Type B pancreatic cell (in vitro differentiated cells): ENCODE measurements around the gene BATF. TPM values are rescaled to one million over a fixed set of nuclear protein-coding genes. Genes with fewer than 3 reads are reported as not detected.
"Not testable (repeated sequence)": the region's sequence is repeated elsewhere in the genome, so short reads cannot be mapped to it uniquely, and the experiment has no call there.

ENCODE experiments used
- DNase-seq: peaks from one replicate; pipeline ENCODE4 v3.0.0; 2021; ENCODE audit warnings: mixed read lengths; ENCODE audit not compliant: unreplicated experiment; ENCODE audit errors: extremely low spot score
- H3K27ac Mint-ChIP-seq: 2 replicates; pipeline ENCODE4 v1.8.0; 2021; ENCODE audit warnings: mild to moderate bottlenecking, mixed read lengths
- H3K27me3 Mint-ChIP-seq: 2 replicates; pipeline ENCODE4 v1.8.0; 2021; ENCODE audit warnings: mixed read lengths
- H3K36me3 Mint-ChIP-seq: 2 replicates; pipeline ENCODE4 v1.8.0; 2021; ENCODE audit warnings: mixed read lengths
- H3K4me1 Mint-ChIP-seq: one replicate; pipeline ENCODE4 v1.8.0; 2021; ENCODE audit warnings: mixed read lengths; ENCODE audit not compliant: unreplicated experiment
- H3K4me3 Mint-ChIP-seq: 2 replicates; pipeline ENCODE4 v1.8.0; 2021; ENCODE audit warnings: mild to moderate bottlenecking, mixed read lengths
- H3K9me3 Mint-ChIP-seq: 2 replicates; pipeline ENCODE4 v1.8.0; 2021; ENCODE audit warnings: mixed read lengths
- long read RNA-seq: library from polyadenylated mRNA; unstranded; transcript quantifications from one replicate; pipeline ENCODE4 v2.0.0, GENCODE V29; 2020
- total RNA-seq: library from RNA; stranded (reverse); gene quantifications from 2 replicates; pipeline ENCODE4 v1.2.1, GENCODE V29; 2021; ENCODE audit warnings: low replicate concordance
- TF ChIP-seq, protein P1 (sequence below): fragments of 200-600 bp; sonication (generic); conservative IDR thresholded peaks from 2 replicates; pipeline ENCODE4 v1.5.0; 2021; ENCODE audit warnings: antibody characterized with exemption, mild to moderate bottlenecking

Gene BATF, protein sequence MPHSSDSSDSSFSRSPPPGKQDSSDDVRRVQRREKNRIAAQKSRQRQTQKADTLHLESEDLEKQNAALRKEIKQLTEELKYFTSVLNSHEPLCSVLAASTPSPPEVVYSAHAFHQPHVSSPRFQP
- 2.2 and 2.6 TPM in 2 replicates for total RNA-seq
- long read RNA-seq, partial matches to known transcripts: 0 of 3 reads
- long read RNA-seq, other reads (novel, unspliced or antisense): 0 of 3 reads

DNA sequence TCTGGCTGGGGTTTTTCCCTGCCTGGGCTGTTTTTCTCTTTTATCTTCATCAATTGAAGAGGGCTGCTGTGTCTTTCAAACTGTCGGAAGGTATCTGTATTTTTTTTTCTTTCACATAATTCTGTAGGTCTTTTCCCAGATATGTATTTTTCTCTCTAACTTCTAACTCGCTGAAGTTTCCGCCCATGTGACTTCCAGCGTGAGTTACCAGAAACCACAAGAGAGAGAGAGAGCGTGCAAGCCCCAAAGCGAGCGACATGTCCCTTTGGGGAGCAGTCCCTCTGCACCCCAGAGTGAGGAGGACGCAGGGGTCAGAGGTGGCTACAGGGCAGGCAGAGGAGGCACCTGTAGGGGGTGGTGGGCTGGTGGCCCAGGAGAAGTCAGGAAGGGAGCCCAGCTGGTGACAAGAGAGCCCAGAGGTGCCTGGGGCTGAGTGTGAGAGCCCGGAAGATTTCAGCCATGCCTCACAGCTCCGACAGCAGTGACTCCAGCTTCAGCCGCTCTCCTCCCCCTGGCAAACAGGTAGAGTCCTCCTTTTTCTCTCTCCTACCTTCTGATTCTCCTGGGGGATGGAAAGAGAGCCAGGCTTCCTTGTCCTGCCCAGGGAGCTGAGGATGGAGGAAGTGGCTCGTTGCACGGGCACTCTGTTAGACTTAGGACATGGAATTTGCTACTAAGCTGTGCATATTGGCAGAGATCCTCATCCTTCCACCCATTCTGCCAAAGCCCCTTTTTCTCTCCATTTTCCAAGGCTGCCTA, at the start of gene BATF:
TSS of gene BATF (plus strand) at position 246 of the 759 bp plus-strand sequence. CDS start at position 460, 214 bp downstream.
- peaks cover 5% of the 10 kb centered on the region for H3K9me3 Mint-ChIP-seq
- peaks cover 9% of the 10 kb centered on the region for H3K4me1 Mint-ChIP-seq
- peak within 1 kb of the TSS; percentile 56 for H3K4me3 Mint-ChIP-seq
- peak within 1 kb of the TSS; percentile 88 for H3K27ac Mint-ChIP-seq
- DNase-seq: no peak
- no peaks in the 10 kb centered on the region for H3K36me3 Mint-ChIP-seq
- peaks cover 3% of the 10 kb centered on the region for H3K27me3 Mint-ChIP-seq
- TF ChIP-seq, protein P1, sequence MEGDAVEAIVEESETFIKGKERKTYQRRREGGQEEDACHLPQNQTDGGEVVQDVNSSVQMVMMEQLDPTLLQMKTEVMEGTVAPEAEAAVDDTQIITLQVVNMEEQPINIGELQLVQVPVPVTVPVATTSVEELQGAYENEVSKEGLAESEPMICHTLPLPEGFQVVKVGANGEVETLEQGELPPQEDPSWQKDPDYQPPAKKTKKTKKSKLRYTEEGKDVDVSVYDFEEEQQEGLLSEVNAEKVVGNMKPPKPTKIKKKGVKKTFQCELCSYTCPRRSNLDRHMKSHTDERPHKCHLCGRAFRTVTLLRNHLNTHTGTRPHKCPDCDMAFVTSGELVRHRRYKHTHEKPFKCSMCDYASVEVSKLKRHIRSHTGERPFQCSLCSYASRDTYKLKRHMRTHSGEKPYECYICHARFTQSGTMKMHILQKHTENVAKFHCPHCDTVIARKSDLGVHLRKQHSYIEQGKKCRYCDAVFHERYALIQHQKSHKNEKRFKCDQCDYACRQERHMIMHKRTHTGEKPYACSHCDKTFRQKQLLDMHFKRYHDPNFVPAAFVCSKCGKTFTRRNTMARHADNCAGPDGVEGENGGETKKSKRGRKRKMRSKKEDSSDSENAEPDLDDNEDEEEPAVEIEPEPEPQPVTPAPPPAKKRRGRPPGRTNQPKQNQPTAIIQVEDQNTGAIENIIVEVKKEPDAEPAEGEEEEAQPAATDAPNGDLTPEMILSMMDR: no peak

- Mint-ChIP-seq H3K36me3 (peaks cover 14% of the 10 kb centered on the region), H3K27ac (peak overlapping the region; percentile 73)
- H3K4me1 Mint-ChIP-seq, H3K27me3 Mint-ChIP-seq, H3K4me3 Mint-ChIP-seq, DNase-seq, H3K9me3 Mint-ChIP-seq: not testable (repeated sequence)
Measured at GRCh38 chr14:75474127-75474526, 48.1 kb upstream of the BATF start.

DNA sequence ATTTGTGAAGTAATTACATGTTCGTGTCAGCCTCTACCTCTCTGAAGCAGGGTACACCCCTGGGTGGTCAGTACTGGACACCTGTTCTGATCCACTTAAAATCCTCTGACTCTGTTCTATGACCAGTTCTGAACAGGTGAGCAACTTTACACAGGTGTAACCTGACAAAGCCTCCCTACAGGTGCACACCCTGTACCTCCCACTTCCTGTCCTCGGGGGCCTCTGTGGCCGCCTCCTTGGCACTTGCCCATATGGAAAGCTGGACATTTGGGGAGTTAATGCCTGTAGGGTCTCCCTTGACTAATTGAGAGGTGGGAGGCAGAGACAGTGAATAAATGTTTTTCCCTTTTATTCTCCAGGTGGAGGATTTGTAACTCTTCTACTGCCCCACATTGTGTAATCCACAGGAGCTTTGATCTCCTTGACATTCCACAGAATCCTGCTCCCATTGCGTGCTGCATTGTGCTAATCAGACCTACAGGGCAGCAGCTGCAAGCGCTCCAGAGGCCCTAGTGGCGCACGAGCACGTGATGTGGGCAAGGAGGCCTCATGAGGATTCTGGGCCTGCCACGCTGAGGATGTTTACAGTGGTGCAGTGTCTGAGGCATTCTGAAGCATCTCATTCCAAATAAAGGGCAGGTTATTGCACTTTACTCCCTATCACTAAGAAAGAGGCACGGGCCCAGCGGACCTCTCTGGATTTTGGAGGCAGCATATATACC, 45.8 kb upstream of the BATF start:
- H3K9me3 Mint-ChIP-seq: no peaks in the 10 kb centered on the region
- peaks cover 12% of the 10 kb centered on the region for H3K4me1 Mint-ChIP-seq
- H3K36me3 Mint-ChIP-seq: peaks cover 11% of the 10 kb centered on the region
- H3K27me3 Mint-ChIP-seq: no peaks in the 10 kb centered on the region
- H3K4me3 Mint-ChIP-seq: no peak overlapping the region
- H3K27ac Mint-ChIP-seq: peak overlapping the region; percentile 18
- TF ChIP-seq, protein P1: no peak
- DNase-seq: no peak

DNA sequence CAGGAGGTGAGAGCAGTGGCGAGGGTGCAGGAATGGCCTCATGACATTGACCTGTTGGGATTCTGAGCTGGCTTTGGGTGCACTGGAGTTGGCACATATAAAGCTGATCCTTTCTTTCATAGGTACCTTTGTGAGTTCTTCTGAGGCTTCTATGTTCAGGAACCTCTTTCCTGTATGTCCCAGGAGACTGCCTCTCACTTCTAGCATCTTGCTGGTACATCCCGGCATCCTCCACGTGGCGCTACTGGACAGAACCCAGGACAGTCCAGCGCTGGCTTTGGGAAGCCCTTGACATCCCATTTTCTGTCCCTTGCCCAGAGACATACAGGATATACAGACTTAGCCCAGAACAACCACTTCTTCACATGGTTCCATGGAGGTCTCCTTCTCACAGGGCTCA, 44.4 kb upstream of the BATF start:
- Mint-ChIP-seq H3K27me3 (no peaks in the 10 kb centered on the region), H3K4me3 (no peak overlapping the region), H3K9me3 (no peaks in the 10 kb centered on the region), H3K4me1 (peaks cover 12% of the 10 kb centered on the region), H3K36me3 (peaks cover 4% of the 10 kb centered on the region), H3K27ac (no peak overlapping the region)
- no peak for DNase-seq
- TF ChIP-seq, protein P1: no peak

DNA sequence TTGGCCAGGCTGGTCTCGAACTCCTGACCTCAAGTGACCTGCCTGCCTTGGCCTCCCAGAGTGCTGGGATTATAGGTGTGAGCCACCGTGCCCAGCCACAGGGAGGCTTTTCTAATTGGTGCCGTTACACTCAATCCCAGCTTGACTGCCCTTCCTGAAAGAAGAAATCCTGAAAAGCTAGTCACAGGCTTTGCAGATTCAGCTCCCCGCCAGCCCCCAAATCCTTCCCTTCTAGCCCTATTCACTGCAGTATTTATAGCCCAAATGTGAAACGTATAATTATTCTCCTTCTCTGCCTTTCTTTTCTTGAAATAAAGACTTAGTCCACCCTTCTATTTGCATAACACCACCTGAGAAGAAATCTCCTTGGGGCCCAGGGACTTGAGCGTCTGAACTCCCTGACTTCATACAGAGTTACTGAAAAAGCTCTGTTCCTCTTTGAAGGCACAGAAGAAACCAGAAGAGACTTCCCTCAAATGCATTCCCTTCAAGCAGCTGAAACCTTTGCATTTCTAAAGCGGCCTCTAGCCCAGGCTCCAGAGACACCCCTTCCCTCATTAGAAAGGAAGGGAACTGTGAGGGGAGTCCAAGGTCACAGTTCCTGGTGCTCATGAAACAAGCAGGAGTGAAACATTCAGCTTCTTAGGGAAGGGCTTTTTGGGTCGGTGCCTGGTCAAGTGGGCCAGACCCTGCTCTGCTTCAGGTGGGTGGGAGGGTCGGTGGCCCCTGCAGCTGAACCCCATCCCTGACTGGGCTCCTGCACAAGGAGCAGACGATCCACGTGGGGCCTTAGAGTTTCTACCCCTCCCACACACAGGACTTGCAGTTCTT, 42.3 kb upstream of the BATF start:
- H3K4me1 Mint-ChIP-seq: peaks cover 12% of the 10 kb centered on the region
- H3K36me3 Mint-ChIP-seq: no peaks in the 10 kb centered on the region
- TF ChIP-seq, protein P1: no peak
- peak overlapping the region; percentile 16 for H3K27ac Mint-ChIP-seq
- no peak overlapping the region for H3K4me3 Mint-ChIP-seq
- H3K9me3 Mint-ChIP-seq: no peaks in the 10 kb centered on the region
- DNase-seq: no peak
- H3K27me3 Mint-ChIP-seq: no peaks in the 10 kb centered on the region
